HPDE6-E6E7 (cell line): ENCODE results near the gene PPP4R4.
"Not testable (repeated sequence)": the region's sequence is repeated elsewhere in the genome, so short reads cannot be mapped to it uniquely, and the experiment has no call there.

Source experiments
- DNase-seq: peaks from one replicate; pipeline ENCODE4 v3.0.0; 2011; ENCODE audit warnings: missing footprints; ENCODE audit errors: extremely low spot score

The PPP4R4 gene

GRCh38 chr14:94276898-94277561 is 102.9 kb downstream of the PPP4R4 start:
- not testable (repeated sequence) for DNase-seq

DNA sequence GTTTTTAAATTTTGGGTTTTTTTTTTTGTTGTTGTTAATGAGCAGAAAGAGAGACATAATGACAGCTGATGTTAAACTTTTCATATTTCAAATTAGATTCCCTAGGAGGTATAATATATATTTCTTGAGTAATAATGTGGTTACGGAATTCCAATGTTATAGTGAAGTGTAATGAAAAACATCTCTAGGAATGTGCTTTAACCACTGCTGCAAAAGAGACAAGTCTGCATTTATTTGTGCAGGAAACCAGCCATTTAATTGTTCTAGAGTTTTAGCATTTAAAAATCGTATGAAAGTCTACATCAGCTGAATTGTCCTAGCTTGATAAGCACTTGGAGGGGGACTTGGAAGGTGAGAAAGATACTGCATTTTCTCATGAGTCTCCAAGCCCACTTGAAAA is 104.6 kb downstream of the PPP4R4 start:
- DNase-seq: no peak

DNA sequence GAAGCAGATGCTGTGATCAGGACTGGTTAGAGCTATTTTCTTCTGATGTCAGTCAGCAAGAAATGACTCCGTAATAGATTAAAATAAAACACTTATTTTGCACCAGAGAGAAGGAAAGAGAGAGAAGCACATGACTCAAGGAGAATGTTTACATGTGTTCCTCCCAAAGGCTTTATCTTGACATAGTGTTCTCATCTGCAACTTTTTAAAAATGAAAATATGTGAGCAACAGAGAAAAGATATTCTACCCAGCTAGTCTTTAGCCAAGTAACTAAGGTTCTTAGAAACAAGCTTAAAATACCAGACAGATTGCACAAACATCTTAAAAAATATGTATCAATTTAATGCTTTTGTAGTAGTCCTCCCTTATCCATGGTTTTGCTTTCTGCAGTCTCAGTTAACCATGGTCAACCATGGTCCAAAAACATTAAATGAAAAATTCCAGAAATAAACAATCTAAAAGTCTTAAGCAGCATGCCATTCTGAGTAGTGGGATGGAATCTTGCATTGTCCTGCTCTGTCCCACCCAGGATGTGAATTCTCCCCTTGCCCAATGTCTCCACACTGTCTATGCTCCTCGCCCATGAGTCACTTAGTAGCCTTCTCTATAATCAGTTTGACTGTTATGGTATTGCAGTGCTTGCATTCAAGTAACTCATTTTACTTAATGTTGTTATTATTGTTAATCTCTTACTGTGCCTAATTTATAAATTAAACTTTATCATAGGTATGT is 109.0 kb downstream of the PPP4R4 start:
- DNase-seq: no peak

DNA sequence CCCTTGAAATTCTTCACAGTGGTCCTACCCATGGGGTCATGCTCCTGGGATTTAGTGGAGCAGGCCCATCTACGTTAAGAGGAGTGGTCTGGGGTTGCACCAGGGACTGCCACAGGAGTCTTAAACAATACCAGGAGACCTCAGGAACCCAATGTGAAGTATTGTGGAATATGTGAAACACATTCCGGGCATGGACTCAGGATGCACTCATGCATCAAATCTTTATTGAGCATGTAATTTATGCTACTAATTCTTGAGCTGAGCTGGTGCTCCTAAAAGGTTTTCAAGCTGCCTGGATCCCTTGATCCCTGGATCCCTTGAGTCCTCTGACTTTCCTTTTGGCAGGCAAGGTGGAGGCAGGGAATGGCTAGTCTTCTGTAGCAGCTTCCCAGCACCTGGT is 110.1 kb downstream of the PPP4R4 start:
- no peak for DNase-seq

- DNase-seq: no peak
Measured at GRCh38 chr14:94285158-94285557, 111.0 kb downstream of the PPP4R4 start.

- DNase-seq: no peak
Measured at GRCh38 chr14:94288610-94289465, 114.7 kb downstream of the PPP4R4 start.

DNA sequence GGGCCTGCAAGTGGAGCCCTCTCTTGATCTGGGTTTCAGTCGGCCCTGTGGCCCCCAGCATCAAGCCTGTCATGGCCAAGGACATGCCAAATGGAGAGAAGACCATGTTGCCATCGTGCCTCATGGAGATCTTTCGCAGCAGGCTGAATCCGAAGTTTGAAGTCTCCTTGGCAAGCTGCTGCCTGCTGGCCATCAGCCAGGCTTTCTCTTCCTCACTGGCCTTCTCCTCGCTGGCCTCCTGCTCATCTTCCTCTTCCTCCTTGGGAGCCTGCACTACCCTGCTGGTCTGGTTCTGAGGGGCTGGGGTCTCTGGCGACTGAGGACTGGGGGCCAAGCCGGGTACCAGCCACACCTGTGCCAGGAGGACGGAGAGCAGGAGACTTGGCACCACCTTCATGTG is 116.1 kb downstream of the PPP4R4 start:
- no peak for DNase-seq

DNA sequence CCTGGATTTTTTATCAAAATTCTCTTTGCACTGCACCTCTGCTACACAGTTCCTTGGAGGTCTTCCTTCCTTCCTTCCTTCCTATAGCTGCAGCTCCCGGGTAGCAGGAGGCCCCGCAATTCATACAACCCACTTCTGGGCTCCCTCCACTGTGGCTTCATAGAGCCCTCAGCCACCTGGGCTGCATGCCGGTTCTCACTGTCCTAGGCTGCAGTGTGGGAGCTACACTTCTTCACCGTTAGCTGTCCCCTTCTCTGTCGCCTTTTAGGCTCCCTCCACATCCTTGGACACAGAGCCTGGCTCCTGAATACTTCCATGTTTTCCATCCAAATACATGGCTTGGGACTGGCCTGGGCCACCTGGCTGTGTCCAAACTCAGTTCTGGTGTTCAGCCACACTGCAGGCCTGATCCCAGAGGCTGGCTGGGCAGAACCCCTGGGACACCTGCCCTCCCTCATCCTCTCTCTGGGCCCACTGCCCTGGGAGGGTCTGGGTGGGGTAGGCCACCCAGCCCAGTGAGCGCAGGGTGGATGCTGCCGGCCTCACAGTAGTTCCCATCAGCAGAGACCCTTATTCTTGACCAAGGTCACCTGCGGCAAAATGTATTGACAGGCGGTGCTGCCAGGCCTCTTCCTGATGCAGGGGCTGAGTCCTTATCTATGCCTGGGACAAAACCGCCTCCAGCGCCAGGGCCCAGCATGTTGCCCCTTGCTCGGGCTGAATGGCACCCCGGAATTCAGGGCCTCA is 117.2 kb downstream of the PPP4R4 start:
- DNase-seq: no peak

DNA sequence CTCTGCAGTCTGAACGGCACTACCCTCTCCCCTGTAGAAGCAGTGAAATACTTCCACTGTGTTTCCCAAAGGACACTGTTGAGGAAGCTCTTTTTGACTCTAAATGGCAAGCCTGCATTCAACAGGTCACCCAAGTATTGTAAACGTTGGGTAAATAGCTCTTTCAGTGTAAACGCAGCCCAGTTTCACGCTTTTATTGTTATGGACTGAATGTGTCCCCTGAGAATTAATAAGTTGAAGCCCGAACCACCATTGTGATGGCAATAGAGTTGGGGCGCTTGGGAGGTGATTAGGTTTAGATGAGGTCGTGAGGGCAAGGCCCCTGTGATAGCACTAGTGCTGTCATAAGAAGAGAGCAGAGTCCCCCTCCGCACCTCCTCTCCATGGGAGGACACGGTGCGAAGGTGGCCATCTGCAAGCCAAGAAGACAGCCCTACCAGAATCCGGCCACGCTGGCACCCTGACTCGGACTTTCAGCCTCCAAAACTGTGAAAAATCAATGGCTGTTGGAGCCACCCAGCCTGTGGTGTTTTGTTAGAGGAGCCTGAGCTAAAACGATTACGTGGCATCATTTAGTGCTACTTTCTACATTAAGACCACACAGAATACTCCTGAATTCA is 117.9 kb downstream of the PPP4R4 start:
- no peak for DNase-seq

DNA sequence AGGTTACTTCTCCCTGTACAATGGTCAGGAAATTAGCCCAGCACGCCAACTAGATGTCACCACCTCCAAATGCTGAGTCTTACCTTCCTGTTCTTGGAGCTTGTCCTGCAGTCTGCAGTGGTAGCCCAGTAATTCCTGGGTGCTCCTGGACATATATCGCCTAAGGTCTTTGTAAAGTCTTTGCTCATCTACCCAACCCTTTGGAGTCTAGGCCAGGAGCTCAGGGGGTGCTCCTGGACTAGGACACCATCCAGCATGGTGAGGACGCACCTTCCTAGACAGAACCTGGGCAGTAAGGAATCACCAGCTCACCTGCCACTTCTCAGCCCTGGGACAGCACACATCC is 118.4 kb downstream of the PPP4R4 start:
- DNase-seq: no peak

DNA sequence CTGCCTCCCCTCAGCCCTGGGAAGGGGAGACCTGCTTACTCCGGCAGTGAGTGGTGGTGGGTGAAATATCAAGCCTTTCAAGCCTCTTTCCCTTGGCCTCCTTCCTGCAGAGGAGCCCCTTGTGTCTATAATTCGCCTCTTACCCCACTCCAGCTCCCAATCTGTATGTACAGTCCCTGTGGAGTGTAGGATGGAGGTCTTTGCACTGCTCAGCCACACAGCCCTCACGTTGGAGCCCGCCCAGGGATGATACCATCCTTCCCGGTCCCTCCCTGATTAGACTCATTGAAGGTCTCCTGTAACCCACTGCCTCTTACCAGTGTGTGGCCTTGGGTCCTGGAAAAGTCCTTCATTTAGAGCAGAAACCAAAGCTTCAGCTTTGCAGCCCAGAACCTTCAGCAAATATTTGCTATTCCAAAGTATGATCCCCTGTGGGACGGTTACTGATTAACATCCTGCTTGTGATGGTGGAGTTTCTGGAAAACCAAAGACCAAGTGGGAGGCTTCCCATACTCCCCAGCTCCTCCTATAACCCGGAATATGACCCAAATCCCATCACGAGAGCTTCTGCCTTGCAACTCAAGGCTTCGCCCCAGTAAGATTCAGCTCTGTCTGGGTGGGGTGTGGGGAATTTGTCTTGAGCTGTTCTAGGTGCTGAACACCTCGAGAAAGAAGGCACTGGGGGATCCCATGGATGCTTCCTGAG is 118.9 kb downstream of the PPP4R4 start, which contains the start of gene SERPINA10:
TSS of gene SERPINA10 (minus strand) at position 397 of the 706 bp plus-strand sequence. CDS start 2,675 bp downstream, outside the sequence.
- DNase-seq: no peak

- DNase-seq: no peak
Measured at GRCh38 chr14:94293578-94293924, 119.4 kb downstream of the PPP4R4 start.

DNA sequence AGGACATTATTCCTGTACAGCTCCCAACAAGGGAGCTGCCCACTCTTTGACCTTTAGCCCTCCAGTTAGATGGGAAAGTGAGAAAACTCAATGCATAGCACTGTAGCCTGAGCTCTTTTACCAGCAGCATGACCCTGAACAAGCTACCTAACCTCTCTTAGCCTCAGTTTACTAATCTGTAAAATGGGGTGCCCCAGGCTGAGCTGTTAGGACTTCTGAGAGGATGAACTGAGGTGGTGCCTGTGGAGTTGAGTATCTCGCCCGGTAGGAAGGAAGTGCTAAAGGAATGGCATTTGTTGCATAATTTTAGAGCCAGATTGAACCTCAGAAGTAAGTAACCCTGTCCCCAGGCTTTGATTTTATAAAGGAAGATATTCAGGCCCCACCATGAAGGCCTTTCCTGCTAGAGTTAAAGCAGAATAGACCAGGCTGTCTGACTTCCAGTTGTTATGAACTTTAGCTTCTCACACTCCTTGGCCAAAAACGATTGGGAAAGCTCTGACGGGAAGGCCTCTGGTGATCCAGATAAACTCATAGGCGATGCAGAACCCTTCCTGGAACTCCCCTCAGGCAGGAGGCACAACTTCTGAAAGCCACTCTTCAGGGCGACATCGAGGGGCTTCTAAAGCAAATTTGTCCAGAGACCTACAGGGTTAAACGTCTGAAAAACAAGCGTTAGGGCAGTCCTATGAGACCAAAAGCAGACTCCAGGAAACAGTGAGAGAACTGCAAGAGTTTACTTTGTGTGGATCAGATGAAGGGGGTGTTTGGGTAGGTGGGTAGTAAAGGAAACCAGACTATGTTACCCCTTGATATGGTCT is 121.4 kb downstream of the PPP4R4 start:
- no peak for DNase-seq

DNA sequence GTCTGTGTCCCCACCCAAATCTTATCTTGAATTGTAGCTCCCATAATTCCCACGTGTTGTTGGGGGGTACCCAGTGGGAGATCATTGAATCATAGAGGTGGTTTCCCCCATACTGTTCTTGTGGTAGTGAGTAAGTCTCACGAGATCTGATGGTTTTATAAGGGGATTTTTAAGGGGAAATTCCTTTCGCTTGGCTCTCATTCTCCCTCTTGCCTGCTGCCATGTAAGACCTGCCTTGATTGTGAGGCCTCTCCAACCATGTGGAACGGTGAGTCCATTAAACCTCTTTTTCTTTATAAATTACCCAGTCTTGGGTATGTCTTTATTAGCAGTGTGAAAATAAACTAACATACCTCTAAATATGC is 122.0 kb downstream of the PPP4R4 start:
- DNase-seq: not testable (repeated sequence)

- DNase-seq: no peak
Measured at GRCh38 chr14:94298130-94298529, 124.0 kb downstream of the PPP4R4 start.

DNA sequence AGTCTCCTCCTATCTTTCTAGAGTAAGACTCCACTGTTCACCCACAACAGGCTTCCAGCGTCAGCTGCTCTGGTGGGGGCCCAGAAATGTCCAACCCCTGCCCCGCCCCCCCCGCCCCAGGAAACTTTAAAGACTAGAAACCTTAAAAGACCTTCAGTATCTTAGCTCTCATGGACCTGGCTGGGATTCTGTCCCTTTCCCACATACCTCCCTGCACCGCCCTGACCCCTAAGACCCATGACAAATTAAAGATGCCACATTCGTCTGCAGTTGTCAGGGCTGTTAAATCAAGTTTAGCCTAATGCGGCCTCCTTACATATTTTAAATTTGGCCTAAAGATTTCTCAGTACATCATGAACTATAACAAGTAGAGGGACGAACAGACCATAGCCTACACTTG is 129.0 kb downstream of the PPP4R4 start:
- DNase-seq: no peak

DNA sequence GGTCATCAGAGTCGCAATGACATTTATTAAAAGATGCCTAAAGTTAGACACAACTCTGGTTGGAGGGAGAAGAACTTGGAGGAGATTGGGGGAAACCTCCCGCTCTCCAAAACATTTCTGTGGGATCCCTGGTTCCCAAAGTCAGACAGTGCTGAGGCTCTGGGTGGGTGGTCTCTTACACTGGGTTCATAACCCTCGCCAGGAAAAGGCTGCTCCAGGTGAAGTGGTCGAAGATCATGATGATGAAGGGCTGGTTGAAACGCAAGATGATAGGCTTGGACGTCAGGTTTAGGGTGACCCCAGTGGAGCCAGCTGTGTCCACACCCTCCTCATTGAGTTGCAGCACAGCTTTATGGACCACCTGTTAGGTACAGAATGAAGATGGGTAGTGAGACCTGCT is 130.1 kb downstream of the PPP4R4 start:
- DNase-seq: no peak

DNA sequence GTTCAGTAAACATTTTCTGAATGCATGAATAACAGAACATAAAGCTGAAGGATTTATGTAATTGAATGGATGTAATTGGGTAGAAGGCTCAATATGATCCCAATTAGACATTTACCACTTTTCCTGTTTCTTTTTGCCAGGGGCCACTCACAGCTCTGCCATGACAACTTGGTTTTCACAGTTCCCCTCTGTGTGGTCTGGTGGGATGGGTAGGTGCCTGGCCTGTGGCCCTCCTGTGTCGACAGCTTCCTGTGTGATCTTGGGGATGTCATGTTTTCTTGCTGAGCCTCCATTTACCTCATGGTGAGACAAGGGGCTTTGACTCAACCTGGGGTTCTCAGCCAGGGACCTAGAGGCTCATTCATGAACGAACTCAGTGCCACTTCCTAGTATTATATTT is 131.5 kb downstream of the PPP4R4 start:
- no peak for DNase-seq

DNA sequence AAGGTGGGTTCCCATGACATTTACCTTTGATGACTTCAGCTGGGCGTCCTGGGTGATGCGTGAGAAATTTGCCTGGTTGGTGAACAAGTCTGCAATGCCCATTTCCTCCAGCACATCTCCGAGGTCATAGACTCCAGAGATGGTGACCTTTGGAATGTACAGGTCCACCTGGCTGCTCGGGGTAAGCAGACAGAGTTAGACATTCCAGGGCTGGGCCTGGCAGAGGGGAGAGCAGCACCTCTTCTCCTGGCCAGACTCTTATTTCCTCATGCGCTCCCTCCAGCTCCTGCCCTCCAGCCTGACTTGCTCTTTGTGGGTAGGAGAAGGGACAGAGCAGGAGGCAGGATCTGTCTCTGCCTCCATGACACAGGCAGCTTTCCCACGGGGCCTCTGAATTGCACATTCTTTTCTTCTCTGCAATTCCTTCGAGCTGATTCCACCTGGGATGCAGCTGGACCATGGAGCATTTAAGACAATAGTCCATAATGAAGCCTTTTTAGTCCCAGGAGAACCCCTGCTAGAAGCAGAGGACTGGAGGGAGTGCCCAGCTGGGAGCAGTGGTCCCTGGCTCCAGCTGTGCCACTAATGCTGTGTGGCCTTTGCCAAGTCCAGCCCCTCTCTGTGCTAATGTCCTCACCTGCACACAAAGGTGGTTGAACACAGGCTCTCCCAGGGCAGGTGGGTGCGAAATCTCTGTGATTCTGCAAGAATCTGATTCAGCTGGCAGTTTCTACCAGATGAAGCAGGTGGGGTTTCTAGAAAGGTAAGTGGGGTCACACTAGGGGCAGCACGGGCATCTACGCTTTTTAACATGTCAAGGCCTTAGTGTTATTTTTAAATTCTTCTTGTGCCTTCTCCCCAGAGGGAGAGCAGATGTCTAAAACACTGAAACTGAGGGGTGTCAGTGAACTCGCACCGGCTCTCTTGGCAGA is 132.2 kb downstream of the PPP4R4 start:
- DNase-seq: no peak
